T-helper 1 cell (primary cell): ENCODE measurements around the gene EIF4G1.

ENCODE experiments used
- DNase-seq, 5 donors: peaks; one replicate each; pipeline ENCODE4 v3.0.0-alpha.2; 2012 to 2020

EIF4G1 gene

GRCh38 chr3:184308744-184309143, 5.7 kb upstream of the EIF4G1 start:
- DNase-seq: no peak

- no peak for DNase-seq
Measured at GRCh38 chr3:184311633-184312032, 2.8 kb upstream of the EIF4G1 start.

GRCh38 chr3:184314700-184315542, 515 bp downstream of the EIF4G1 start:
- DNase-seq: peak; percentile 61 to 73 (median 65)

GRCh38 chr3:184315543-184315867, 1.1 kb downstream of the EIF4G1 start:
- no peak for DNase-seq

- no peak for DNase-seq
Measured at GRCh38 chr3:184315871-184316661, 1.7 kb downstream of the EIF4G1 start.

GRCh38 chr3:184316792-184317191, 2.4 kb downstream of the EIF4G1 start:
- no peak for DNase-seq

- DNase-seq: no peak
Measured at GRCh38 chr3:184317201-184317600, 2.8 kb downstream of the EIF4G1 start.

GRCh38 chr3:184320104-184320445, 5.7 kb downstream of the EIF4G1 start:
- no peak for DNase-seq

- DNase-seq: no peak
Measured at GRCh38 chr3:184321666-184322065, 7.3 kb downstream of the EIF4G1 start.

GRCh38 chr3:184322731-184323487, 8.5 kb downstream of the EIF4G1 start:
- no peak for DNase-seq

- DNase-seq: no peak
Measured at GRCh38 chr3:184323696-184324095, 9.3 kb downstream of the EIF4G1 start.

GRCh38 chr3:184325269-184325668, 10.9 kb downstream of the EIF4G1 start:
- DNase-seq: no peak

GRCh38 chr3:184325715-184326369, 11.4 kb downstream of the EIF4G1 start:
- no peak for DNase-seq

- no peak for DNase-seq
Measured at GRCh38 chr3:184327171-184327570, 12.8 kb downstream of the EIF4G1 start.

GRCh38 chr3:184328516-184328915, 14.1 kb downstream of the EIF4G1 start:
- DNase-seq: no peak

- DNase-seq: no peak
Measured at GRCh38 chr3:184332370-184333090, 18.1 kb downstream of the EIF4G1 start.

GRCh38 chr3:184333190-184333589, 18.8 kb downstream of the EIF4G1 start:
- DNase-seq: no peak

- no peak for DNase-seq
Measured at GRCh38 chr3:184333700-184334099, 19.3 kb downstream of the EIF4G1 start.

GRCh38 chr3:184334470-184335158, 20.2 kb downstream of the EIF4G1 start:
- DNase-seq: peak in 3 of 5 donors; percentile 11 to 39 (median 26)

- no peak for DNase-seq
Measured at GRCh38 chr3:184335291-184335660, 20.9 kb downstream of the EIF4G1 start.
